UCSD-AML1 (cell line): ENCODE measurements around the gene ZNF566.
"Not testable (repeated sequence)": the region's sequence is repeated elsewhere in the genome, so short reads cannot be mapped to it uniquely, and the experiment has no call there.

Experiments
- DNase-seq: peaks from one replicate; lab custom pipeline; 2025; ENCODE audit not compliant: unreplicated experiment; lab: John Stamatoyannopoulos, UW

ZNF566 gene

DNA sequence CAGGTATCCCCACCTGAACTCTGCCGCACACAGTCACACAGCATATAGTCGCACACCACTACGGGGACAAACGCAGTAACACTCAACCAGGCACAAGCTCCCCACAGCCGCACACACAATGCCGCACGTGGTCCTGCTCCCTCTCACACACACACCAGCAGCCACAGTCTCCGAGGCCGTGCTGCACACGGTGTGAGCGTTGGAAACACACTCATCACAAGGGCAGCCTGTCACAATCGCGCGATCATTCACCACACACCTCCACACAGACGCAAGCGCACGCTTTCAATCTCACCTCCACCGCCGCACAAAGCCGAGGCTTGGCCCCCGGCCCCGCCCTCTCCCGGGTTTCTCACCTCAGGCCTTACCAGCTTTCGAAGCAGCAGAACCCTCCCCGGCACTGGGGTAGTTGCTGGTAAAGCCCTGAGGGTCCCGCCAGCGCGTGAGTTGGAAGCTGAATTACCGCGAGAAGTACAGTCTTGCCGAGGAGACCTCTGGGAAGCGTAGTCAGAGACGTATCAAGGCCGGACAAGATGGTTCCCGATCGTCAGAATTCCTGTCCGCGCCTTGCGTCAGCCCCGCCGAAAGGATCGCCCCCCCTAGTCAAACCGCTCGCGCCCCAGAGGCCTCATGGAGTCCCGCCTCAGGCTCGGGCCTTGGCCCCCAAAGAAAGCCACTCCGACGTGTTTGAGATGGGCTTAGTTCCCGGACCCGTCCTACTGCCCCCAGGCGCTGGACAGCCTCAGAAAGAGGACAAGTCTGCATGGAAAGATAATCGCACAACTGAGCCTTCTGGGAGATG, at the start of gene ZNF566:
ZNF566 (minus strand) TSS at position 444 of the 802 bp plus-strand sequence. CDS start 13,004 bp downstream, outside the sequence.
- peak; percentile 91 for DNase-seq

DNA sequence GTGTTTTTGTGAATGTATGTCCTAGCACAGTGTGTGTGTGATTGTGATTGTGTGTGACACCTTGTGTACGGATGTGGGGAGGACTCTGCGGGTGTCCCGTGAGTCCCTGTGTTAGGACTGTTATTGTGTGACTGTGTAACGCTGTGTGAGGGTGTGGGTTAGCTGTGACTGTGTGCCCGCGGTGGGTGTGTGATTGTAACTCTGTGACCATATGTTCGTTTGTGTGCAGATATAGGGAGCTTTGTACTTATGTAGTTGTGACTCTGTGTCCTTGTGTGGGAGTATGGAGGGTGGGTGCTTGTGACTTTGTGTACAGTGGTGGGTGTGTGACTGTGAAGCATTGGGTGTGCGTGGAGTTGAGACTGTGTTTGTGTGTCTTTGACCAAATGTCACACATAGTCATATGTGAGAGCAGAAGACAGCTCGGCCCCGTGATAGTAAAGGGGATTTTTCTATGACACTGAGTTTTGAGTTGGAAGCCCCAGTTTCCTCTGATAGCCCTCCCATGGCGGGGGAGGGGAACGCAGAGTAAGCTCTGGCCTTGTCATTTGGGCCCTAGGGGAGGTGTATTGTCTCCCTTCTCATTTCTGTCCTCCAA, 39.7 kb upstream of the ZNF566 start:
- no peak for DNase-seq

- peak; percentile 96 for DNase-seq
Observed at GRCh38 chr19:36528194-36528920, 39.0 kb upstream of the ZNF566 start, which contains the start of gene ZNF260. Gene ZNF260, minus strand, starts transcription at chr19:36528271. Its CDS starts 13,033 bp downstream, at chr19:36515238.

GRCh38 chr19:36527873-36528193, 38.5 kb upstream of the ZNF566 start:
- no peak for DNase-seq

- DNase-seq = no peak
Observed at GRCh38 chr19:36527341-36527740, 38.0 kb upstream of the ZNF566 start.

- DNase-seq = no peak
Observed at GRCh38 chr19:36526581-36526980, 37.2 kb upstream of the ZNF566 start.

- DNase-seq = no peak
Observed at GRCh38 chr19:36524617-36525016, 35.3 kb upstream of the ZNF566 start.

DNA sequence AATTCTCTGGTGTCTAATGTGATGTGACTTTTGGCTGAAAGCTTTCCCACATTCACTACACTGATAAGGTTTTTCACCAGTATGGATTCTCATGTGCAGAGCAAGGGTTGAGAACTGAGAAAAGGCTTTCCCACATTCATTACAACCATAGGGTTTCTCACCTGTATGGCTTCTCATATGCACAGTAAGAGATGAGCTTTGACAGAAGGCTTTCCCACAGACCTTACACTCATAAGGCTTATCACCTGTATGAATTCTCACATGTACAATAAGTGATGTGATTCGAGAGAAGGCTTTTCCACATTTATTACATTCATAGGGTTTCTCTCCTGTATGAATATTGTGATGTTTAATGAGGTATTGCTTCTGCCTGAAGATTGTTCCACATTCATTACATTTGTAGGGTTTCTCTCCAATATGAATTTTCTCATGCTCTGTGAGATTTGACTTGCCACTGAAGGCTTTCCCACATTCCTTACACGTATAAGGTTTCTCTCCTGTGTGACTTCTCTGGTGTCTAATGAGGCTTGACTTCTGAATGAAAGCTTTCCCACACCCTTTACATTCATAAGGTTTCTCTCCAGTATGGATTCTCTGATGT, 24.8 kb upstream of the ZNF566 start:
- no peak for DNase-seq

- DNase-seq = no peak
Observed at GRCh38 chr19:36508325-36508724, 19.0 kb upstream of the ZNF566 start.

DNA sequence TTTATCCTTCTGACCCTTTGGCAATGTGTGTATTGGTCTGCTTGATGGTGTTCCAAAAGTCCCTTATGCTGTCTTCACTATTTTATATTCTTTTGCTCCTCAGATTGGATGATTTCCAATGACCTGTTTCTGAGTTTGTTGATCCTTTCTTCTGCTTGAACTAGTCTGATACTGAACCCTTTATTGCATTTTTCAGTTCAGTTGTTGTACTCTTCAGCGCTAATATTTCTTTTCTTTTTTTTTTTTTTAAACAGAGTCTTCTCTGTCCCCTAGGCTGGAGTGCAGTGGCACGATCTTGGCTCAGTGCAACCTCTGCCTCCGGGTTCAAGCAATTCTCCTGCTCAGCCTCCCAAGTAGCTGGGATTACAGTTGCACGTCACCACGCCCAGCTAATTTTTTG, 12.6 kb upstream of the ZNF566 start:
- DNase-seq = no peak

DNA sequence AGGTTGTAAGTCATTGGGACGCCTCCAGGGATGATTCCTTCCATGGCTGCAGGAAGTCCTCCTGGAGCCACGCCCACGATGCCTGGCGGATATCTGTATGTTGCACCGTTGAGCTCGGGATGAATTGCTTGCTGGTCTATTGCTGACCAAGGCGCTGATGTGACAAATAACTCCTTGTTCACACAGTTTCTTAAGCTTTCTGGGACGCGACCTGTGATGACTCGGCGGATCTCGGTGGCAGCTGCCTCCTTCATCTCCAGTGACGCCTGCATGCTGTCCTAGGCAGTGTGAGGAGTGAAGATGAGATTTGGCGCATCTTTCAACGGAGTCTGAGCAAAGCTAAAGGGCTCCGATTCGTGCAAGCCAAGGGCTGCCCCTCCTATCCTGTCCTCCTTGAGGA, 7.6 kb upstream of the ZNF566 start:
- no peak for DNase-seq

GRCh38 chr19:36492689-36493453, 3.5 kb upstream of the ZNF566 start:
- peak; percentile 18 for DNase-seq

- not testable (repeated sequence) for DNase-seq
Observed at GRCh38 chr19:36490846-36491245, 1.5 kb upstream of the ZNF566 start.

DNA sequence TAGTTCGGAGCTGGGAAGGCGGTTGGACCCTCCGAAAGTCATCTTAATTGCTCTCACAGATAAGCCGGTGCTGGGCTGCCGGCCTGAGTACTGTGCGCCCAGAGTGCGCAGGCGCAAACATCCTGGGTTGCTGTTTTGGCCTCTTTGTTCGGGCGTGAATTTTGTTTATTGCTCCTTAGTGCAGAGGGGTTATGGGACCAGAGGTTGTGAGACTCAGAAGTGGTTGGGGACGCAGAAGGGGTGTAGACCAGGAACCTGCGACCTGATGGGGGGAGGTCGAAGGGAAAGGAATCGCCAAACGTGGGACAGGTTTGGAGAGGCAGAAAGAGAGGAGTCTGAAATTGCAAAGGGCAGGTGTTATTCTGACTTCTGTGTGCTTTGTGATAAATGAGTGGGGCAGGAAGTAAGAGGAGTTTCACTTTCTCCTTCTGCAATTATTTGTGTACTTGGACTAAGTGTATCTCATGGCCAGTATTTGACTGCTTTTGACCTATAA, 607 bp upstream of the ZNF566 start:
- DNase-seq = no peak

DNA sequence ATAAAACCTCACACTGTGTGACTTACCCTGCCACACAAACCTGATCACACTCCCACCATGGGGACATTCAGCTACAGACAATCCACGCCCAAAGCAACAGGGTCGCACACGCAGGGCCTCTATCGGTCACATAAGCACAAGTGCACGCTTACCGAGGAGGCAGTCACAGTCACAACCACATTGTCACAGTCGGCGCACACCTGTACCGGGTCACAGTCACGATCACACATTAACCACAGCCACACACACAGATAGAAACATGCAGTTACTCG, 579 bp downstream of the ZNF566 start:
- peak; percentile 62 for DNase-seq

GRCh38 chr19:36488118-36488845, 1.1 kb downstream of the ZNF566 start:
- no peak for DNase-seq

- DNase-seq = no peak
Observed at GRCh38 chr19:36483653-36484052, 5.7 kb downstream of the ZNF566 start.

GRCh38 chr19:36482876-36483275, 6.5 kb downstream of the ZNF566 start:
- DNase-seq = no peak

GRCh38 chr19:36460046-36460445, 29.3 kb downstream of the ZNF566 start:
- no peak for DNase-seq

DNA sequence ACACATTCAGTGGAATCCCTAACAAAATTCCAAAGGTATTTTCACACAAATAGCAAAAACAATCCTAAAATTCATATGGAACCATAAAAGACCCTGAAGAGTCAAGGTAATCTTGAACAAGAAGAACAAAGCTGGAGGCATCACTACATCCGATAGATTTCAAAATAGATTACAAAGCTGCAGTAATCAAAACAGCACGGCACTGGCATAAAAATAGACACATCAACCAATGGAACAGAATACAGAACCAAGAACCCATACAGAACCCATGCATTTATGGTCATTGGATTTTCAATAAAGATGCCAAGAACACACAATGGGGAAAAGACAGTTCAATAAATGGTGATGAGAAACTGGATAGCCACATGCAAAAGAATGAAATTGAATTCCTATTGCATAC, 32.5 kb downstream of the ZNF566 start:
- no peak for DNase-seq
